Measurements from ENCODE around the gene AGGF1.

DNA sequence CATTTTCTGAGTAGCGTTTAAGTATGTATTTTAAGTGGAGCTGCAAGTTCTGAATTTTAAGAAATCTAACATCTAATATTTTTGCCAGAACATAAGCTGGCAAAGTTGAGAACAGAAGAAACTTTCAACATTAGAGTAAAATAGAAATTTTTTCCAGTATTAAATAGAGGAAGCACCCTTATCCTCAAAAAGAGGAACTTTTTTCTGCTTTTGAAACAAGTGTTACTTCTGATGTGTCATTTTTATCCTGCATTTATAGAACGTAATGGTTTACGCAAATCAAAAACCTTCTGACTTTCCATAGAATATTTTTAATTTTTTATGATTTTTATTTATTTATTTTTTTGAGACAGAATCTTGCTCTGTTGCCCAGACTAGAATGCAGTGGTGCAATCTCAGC is 35.1 kb downstream of the AGGF1 start:
- TF ChIP-seq EZH2 (IDR thresholded peaks at IDR 0.05; ENCODE audit: borderline replicate concordance, low read length): no peak
- TF ChIP-seq, protein P1, sequence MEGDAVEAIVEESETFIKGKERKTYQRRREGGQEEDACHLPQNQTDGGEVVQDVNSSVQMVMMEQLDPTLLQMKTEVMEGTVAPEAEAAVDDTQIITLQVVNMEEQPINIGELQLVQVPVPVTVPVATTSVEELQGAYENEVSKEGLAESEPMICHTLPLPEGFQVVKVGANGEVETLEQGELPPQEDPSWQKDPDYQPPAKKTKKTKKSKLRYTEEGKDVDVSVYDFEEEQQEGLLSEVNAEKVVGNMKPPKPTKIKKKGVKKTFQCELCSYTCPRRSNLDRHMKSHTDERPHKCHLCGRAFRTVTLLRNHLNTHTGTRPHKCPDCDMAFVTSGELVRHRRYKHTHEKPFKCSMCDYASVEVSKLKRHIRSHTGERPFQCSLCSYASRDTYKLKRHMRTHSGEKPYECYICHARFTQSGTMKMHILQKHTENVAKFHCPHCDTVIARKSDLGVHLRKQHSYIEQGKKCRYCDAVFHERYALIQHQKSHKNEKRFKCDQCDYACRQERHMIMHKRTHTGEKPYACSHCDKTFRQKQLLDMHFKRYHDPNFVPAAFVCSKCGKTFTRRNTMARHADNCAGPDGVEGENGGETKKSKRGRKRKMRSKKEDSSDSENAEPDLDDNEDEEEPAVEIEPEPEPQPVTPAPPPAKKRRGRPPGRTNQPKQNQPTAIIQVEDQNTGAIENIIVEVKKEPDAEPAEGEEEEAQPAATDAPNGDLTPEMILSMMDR (IDR thresholded peaks at IDR 0.05; ENCODE audit: low read length): no peak

All from OCI-LY1 (cell line).